H9 (cell line): ENCODE results near the gene PRKCA. TPM values are rescaled to one million over a fixed set of nuclear protein-coding genes. Genes with fewer than 3 reads are reported as not detected.
A peak's percentile ranks its signal among the peaks of the same experiment; 100 is the strongest.

Experiments used
- DNase-seq: peaks from one replicate; pipeline ENCODE4 v3.0.0-alpha.2; 2017
- H2AFZ ChIP-seq: one replicate; pipeline ENCODE4 v1.6.1; 2013; ENCODE audit warnings: mild to moderate bottlenecking, low read length, control low read depth, moderate library complexity
- H2AK5ac ChIP-seq: 2 replicates; pipeline ENCODE4 v1.6.1; 2013; ENCODE audit warnings: low read length, control low read depth, mixed read lengths; ENCODE audit not compliant: insufficient read length
- H2BK120ac ChIP-seq: one replicate; pipeline ENCODE4 v1.6.1; 2013; ENCODE audit warnings: low read depth, mild to moderate bottlenecking, low read length, control low read depth, inconsistent platforms; ENCODE audit not compliant: poor library complexity, severe bottlenecking
- H2BK12ac ChIP-seq: 2 replicates; pipeline ENCODE4 v1.6.1; 2013; ENCODE audit warnings: low read length, control low read depth, mixed read lengths, low read depth; ENCODE audit not compliant: insufficient read length
- H2BK15ac ChIP-seq: 2 replicates; pipeline ENCODE4 v1.6.1; 2013; ENCODE audit warnings: low read depth, low read length, control low read depth
- H2BK20ac ChIP-seq: one replicate; pipeline ENCODE4 v1.6.1; 2013; ENCODE audit warnings: low read depth, mild to moderate bottlenecking, low read length, control low read depth, inconsistent platforms; ENCODE audit not compliant: poor library complexity, severe bottlenecking
- H2BK5ac ChIP-seq: 2 replicates; pipeline ENCODE4 v1.6.1; 2013; ENCODE audit warnings: low read length, control low read depth, mixed read lengths; ENCODE audit not compliant: insufficient read length
- H3K14ac ChIP-seq: 2 replicates; pipeline ENCODE4 v1.6.1; 2013; ENCODE audit warnings: low read length, control low read depth; ENCODE audit not compliant: insufficient read depth
- H3K18ac ChIP-seq: 2 replicates; pipeline ENCODE4 v1.6.1; 2013; ENCODE audit warnings: low read depth, mild to moderate bottlenecking, mixed read lengths, low read length, control low read depth; ENCODE audit not compliant: insufficient read length
- H3K23ac ChIP-seq: 2 replicates; pipeline ENCODE4 v1.6.1; 2013; ENCODE audit warnings: low read length, control low read depth, mixed read lengths, low read depth; ENCODE audit not compliant: insufficient read length
- H3K23me2 ChIP-seq: 2 replicates; pipeline ENCODE4 v1.6.1; 2013; ENCODE audit warnings: low read depth, mild to moderate bottlenecking, mixed read lengths, low read length, control low read depth; ENCODE audit not compliant: insufficient read length, poor library complexity, severe bottlenecking
- H3K27ac ChIP-seq: 2 replicates; pipeline ENCODE4 v1.5.1; 2013; ENCODE audit warnings: low read length, control low read depth, mixed read lengths, low read depth; ENCODE audit not compliant: insufficient read length
- H3K27me3 ChIP-seq: 2 replicates; pipeline ENCODE4 v1.6.1; 2013; ENCODE audit warnings: low read length, control low read depth, inconsistent platforms; ENCODE audit not compliant: insufficient read depth
- H3K4ac ChIP-seq: 2 replicates; pipeline ENCODE4 v1.6.1; 2013; ENCODE audit warnings: low read depth, mild to moderate bottlenecking, control low read depth, inconsistent platforms, low read length, moderate library complexity
- H3K4me1 ChIP-seq: 2 replicates; pipeline ENCODE4 v1.6.1; 2013; ENCODE audit warnings: low read length, control low read depth, inconsistent platforms; ENCODE audit not compliant: insufficient read depth
- H3K4me2 ChIP-seq: 2 replicates; pipeline ENCODE4 v1.6.1; 2013; ENCODE audit warnings: low read length, control low read depth, mixed read lengths; ENCODE audit not compliant: insufficient read length, insufficient read depth
- H3K56ac ChIP-seq: 2 replicates; pipeline ENCODE4 v1.6.1; 2013; ENCODE audit warnings: low read depth, mild to moderate bottlenecking, mixed read lengths, low read length, control low read depth; ENCODE audit not compliant: insufficient read length
- H3K79me1 ChIP-seq: 2 replicates; pipeline ENCODE4 v1.6.1; 2013; ENCODE audit warnings: low read depth, mild to moderate bottlenecking, moderate library complexity, low read length, control low read depth, inconsistent platforms; ENCODE audit not compliant: insufficient read depth, poor library complexity, severe bottlenecking
- H3K79me2 ChIP-seq: 2 replicates; pipeline ENCODE4 v1.6.1; 2013; ENCODE audit warnings: low read length, control low read depth, inconsistent platforms; ENCODE audit not compliant: insufficient read depth
- H3K9ac ChIP-seq: 2 replicates; pipeline ENCODE4 v1.6.1; 2013; ENCODE audit warnings: low read length, control low read depth, mixed read lengths; ENCODE audit not compliant: insufficient read length; ENCODE audit errors: extremely low read depth
- H3K9me3 ChIP-seq: one replicate; pipeline ENCODE4 v1.6.1; 2013; ENCODE audit warnings: low read depth, low read length, inconsistent platforms; ENCODE audit not compliant: control insufficient read depth
- H3T11ph ChIP-seq: one replicate; pipeline ENCODE4 v1.6.1; 2013; ENCODE audit warnings: mild to moderate bottlenecking, low read length, control low read depth, inconsistent platforms
- H4K20me1 ChIP-seq: one replicate; pipeline ENCODE4 v1.6.1; 2013; ENCODE audit not compliant: control insufficient read depth, insufficient read length, insufficient read depth
- H4K5ac ChIP-seq: 2 replicates; pipeline ENCODE4 v1.6.1; 2013; ENCODE audit warnings: low read depth, mild to moderate bottlenecking, mixed read lengths, low read length, control low read depth; ENCODE audit not compliant: insufficient read length
- H4K8ac ChIP-seq: replicated peaks from 2 replicates; pipeline ENCODE4 v1.6.1; 2013; ENCODE audit warnings: low read length, control low read depth, mixed read lengths, low read depth; ENCODE audit not compliant: insufficient read length
- H4K91ac ChIP-seq: 2 replicates; pipeline ENCODE4 v1.6.1; 2013; ENCODE audit warnings: low read depth, mild to moderate bottlenecking, moderate library complexity, mixed read lengths, low read length, control low read depth; ENCODE audit not compliant: insufficient read length
- H3K27ac Mint-ChIP-seq, 3 experiments: 2 replicates in 2 of 3; 3 replicates in 1 of 3; pipeline ENCODE4 v1.8.0; 2020 to 2021; ENCODE audit warnings: mixed read lengths in 3 of 3, mild to moderate bottlenecking in 1 of 3, moderate library complexity in 1 of 3
- H3K27me3 Mint-ChIP-seq: 2 replicates; pipeline ENCODE4 v1.8.0; 2021; ENCODE audit warnings: low read depth, mild to moderate bottlenecking, moderate library complexity, mixed read lengths
- H3K36me3 Mint-ChIP-seq, 3 experiments: 2 replicates in 2 of 3; 3 replicates in 1 of 3; pipeline ENCODE4 v1.8.0; 2020 to 2021; ENCODE audit warnings: low read depth in 3 of 3, mixed read lengths in 3 of 3; ENCODE audit not compliant: insufficient read depth in 1 of 3
- H3K4me1 Mint-ChIP-seq, 2 experiments: 2 replicates each; pipeline ENCODE4 v1.8.0; 2020; ENCODE audit warnings: mixed read lengths in 2 of 2
- H3K4me3 Mint-ChIP-seq, 2 experiments: 2 replicates in 1 of 2; 3 replicates in 1 of 2; pipeline ENCODE4 v1.8.0; 2020 to 2021; ENCODE audit warnings: mild to moderate bottlenecking in 2 of 2, mixed read lengths in 2 of 2, moderate library complexity in 1 of 2
- H3K9me3 Mint-ChIP-seq, 2 experiments: 2 replicates in 1 of 2; 3 replicates in 1 of 2; pipeline ENCODE4 v1.8.0; 2020; ENCODE audit warnings: mild to moderate bottlenecking in 2 of 2, mixed read lengths in 2 of 2, moderate library complexity in 1 of 2
- WGBS: extraction: QIAGEN DNeasy Blood & Tissue Kit; methylation state at CpG from one replicate; pipeline ENCODE4 v1.1.7; 2013; ENCODE audit warnings: missing lambda C conversion rate, low lambda C conversion rate, mixed read lengths; ENCODE audit not compliant: insufficient read length; ENCODE audit errors: extremely low coverage; 5-methylcytosine and 5-hydroxymethylcytosine counted together
- total RNA-seq: library from RNA; stranded (reverse); gene quantifications from 2 replicates; pipeline ENCODE4 v1.2.1, GENCODE V29; 2021
- TF ChIP-seq, protein P1 (sequence below): fragments of 200-600 bp; sonication (generic); conservative IDR thresholded peaks from 3 replicates; pipeline ENCODE4 v1.8.0; 2021; ENCODE audit warnings: antibody characterized with exemption, mild to moderate bottlenecking

The PRKCA gene
- total RNA-seq, 1 experiment from 2014 or later, result 10.5 TPM

DNA sequence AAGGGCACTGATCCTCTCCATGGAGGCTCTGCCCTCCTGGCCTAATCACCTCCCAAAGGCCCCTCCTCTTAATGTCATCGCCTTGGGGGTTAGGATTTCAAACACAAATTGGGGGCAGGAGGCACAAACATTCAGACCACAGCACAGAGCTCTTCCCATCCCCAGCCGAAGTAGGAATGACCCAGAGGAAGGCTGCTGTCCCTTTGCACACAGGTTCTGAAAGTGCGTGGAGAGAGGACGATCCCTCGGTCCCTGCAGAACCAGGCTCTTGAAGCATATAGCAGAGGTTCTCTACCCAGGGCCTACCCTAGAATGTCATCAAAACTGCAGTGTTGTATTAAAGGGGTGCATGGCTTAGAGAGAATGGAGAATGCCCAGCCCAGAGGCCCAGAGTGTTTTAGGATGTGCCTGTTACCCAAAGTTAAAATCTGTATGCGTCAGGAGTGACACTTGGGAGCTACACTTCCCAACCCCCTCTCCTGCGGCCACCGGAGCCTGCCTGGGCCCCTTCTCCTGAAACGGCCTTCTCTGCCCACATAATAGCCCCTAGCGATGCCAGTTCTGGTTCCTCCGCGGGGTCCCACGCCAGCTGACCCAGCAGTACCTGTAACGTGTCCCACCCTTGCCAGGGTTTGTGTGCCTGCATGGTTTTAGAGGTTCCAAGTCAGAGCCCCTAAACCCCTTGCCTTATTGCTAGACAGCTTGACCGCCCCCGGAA, 373.0 kb downstream of the PRKCA start:
- Histone ChIP-seq H2BK20ac (no peak overlapping the region), H4K20me1 (no peaks in the 10 kb centered on the region), H3K4me2 (no peak overlapping the region), H4K5ac (no peak overlapping the region), H3K9ac (no peak overlapping the region), H2BK15ac (no peak overlapping the region), H3K27ac (no peak overlapping the region), H3K18ac (no peak overlapping the region), H3T11ph (no peak overlapping the region), H3K9me3 (no peaks in the 10 kb centered on the region), H3K56ac (no peak overlapping the region), H4K91ac (no peak overlapping the region), H3K4ac (no peak overlapping the region), H2AK5ac (no peak overlapping the region), H4K8ac (no peak overlapping the region), H2AFZ (no peak overlapping the region), H2BK120ac (no peak overlapping the region), H3K27me3 (no peaks in the 10 kb centered on the region), H2BK12ac (no peak overlapping the region), H3K23me2 (no peaks in the 10 kb centered on the region), H3K79me1 (no peaks in the 10 kb centered on the region), H2BK5ac (no peak overlapping the region), H3K79me2 (no peaks in the 10 kb centered on the region), H3K23ac (no peak overlapping the region), H3K4me1 (no peaks in the 10 kb centered on the region), H3K14ac (no peak overlapping the region)
- DNase-seq, result no peak
- Mint-ChIP-seq H3K27me3 (no peaks in the 10 kb centered on the region), H3K4me1 (peaks cover 12 to 20% of the 10 kb centered on the region in 2 experiments), H3K36me3 (peaks cover 0 to 9% (median 2%) of the 10 kb centered on the region in 3 experiments; a peak in 3 of 7 replicates), H3K27ac (peak overlapping the region in 1 of 3 experiments; percentile 73; a peak in 1 of 7 replicates), H3K9me3 (peaks cover 0 to 6% of the 10 kb centered on the region in 2 experiments; a peak in 2 of 5 replicates), H3K4me3 (no peak overlapping the region)
- TF ChIP-seq, protein P1, sequence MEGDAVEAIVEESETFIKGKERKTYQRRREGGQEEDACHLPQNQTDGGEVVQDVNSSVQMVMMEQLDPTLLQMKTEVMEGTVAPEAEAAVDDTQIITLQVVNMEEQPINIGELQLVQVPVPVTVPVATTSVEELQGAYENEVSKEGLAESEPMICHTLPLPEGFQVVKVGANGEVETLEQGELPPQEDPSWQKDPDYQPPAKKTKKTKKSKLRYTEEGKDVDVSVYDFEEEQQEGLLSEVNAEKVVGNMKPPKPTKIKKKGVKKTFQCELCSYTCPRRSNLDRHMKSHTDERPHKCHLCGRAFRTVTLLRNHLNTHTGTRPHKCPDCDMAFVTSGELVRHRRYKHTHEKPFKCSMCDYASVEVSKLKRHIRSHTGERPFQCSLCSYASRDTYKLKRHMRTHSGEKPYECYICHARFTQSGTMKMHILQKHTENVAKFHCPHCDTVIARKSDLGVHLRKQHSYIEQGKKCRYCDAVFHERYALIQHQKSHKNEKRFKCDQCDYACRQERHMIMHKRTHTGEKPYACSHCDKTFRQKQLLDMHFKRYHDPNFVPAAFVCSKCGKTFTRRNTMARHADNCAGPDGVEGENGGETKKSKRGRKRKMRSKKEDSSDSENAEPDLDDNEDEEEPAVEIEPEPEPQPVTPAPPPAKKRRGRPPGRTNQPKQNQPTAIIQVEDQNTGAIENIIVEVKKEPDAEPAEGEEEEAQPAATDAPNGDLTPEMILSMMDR, result no peak
- no CpG with 5 or more reads among the region's 16 CpGs for WGBS
